Lower leg skin (tissue), 3 donors: ENCODE data around the gene EIF4G1.

Experiments used
- CTCF ChIP-seq, 3 donors: fragments of 450-650 bp; IDR thresholded peaks; one replicate each; pipeline ENCODE4 v1.5.1; 2016; ENCODE audit warnings: antibody characterized with exemption in 3 of 3, mild to moderate bottlenecking in 3 of 3, moderate library complexity in 2 of 3
- POLR2A ChIP-seq, 2 donors: fragments of 450-650 bp; IDR thresholded peaks; one replicate each; pipeline ENCODE4 v1.6.1; 2016 to 2017; ENCODE audit warnings: antibody characterized with exemption in 2 of 2, mild to moderate bottlenecking in 1 of 2, moderate library complexity in 1 of 2

- TF ChIP-seq CTCF (IDR thresholded peaks at IDR 0.05) (no peak), POLR2A (IDR thresholded peaks at IDR 0.05) (no peak)
Measured at GRCh38 chr3:184333190-184333589, 18.8 kb downstream of the EIF4G1 start.
